Stimulated activated CD4-positive, alpha-beta T cell treated with anti-CD3 and anti-CD28 coated beads, Interleukin-4, amount 100 ng/mL, for 24 hours (primary cell): ENCODE measurements around the gene GORAB.

Experiments
- DNase-seq: peaks from one replicate; pipeline ENCODE4 v3.0.0-alpha.2; 2020

The GORAB gene

DNA sequence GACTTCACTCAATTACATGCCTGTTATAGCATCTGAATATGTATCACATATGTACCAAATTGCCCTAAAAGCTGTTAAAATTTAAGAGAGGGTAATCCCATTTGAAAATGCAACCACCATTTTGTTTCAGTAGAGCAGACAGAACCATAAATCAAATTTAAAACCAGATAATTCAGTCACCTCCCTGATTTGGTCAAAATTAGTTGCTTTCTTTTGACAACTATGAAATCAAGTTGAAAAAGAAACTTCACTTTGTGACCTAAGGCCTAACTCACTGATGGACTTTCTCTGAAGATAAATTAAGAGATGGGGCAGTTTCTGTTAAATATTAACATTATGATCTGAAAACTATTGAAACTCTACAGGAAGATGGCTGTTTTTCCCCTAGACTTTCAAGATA is 6.7 kb downstream of the GORAB start:
- DNase-seq: no peak

DNA sequence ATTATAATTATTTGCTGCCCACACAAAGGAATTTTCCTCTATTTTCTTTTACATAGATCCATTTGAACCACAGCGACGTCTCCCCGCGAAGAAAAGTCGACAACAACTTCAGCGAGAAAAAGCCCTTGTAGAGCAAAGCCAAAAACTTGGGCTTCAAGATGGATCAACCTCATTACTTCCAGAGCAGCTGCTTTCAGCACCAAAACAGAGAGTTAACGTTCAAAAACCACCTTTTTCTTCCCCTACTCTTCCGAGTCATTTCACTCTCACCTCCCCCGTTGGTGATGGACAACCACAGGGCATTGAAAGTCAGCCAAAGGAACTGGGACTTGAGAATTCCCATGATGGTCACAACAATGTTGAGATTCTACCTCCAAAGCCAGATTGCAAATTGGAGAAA is 7.2 kb downstream of the GORAB start:
- DNase-seq: no peak

GRCh38 chr1:170544624-170545023 is 12.7 kb downstream of the GORAB start:
- no peak for DNase-seq

GRCh38 chr1:170545476-170545875 is 13.5 kb downstream of the GORAB start:
- DNase-seq: no peak

DNA sequence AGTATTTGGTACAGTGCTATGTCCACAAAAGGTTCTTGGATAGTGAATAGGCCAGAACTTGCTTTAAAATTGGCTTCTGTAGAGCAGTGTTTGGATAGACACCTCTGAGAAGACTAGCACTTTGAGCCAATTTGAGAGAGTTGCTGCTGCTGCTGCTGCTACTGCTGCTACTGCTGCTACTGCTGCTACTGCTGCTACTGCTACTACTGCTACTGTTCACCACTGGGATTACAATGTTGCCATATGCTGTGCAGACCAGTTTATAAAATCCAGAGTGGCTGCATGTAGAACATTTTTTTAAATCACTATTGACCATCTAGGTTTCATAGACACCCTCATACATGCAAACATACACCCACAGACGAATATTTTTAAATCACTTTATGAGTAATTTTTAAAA is 15.3 kb downstream of the GORAB start:
- no peak for DNase-seq

DNA sequence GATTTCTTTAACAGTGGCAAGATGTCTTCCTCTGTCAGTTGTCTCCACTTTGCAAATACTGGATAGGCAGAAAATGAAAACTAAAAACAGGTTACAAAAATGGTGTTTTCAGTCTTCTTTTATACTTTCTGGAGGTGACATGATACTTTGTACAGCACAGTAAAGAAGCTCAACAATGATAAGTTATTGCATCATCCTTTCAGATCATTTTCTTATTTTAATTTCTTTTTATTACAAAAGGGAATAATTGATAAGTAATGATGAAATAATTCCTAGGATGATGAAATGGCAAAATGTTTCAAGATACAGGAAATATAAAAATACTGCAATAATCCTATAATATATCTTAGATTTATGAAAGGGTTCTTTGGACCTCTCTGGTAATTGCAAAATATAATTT is 16.5 kb downstream of the GORAB start:
- DNase-seq: no peak

DNA sequence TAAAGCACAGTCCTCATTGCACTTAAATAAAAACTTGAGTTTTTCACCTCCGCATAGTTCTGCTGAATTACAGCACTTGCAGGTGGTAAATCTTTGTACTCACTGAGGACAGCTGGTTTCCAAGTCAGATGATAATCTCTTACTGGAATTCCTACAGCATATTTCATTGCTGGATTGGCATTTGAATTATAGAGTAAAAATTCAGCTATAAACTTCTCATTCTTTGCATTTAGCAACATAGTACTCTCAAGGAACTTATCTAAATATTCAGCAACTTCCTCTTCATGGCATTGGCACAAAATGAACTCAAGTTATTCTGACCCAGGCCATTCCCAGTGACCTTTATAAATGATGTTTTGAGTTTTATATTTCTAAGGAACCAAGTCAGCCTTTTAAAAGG is 23.4 kb downstream of the GORAB start:
- DNase-seq: no peak

DNA sequence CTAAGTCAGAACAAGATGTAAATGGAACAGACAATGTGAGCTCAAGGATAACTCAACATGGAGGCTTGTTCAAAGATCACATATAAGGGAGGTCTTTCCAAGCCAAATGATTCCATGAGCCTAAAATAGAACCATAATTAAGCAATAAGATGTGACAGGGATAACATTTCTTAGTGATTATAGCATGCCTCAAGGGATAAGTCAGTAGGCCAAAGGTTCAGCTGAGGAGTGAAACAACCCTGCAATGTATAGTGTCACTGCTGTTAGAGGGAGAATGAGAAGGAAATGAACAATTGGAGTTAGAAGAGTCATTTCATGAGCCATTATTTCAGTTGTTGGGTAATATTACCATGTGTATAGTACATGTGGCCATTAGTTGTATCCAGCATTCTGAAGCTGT is 25.0 kb downstream of the GORAB start:
- DNase-seq: no peak

- DNase-seq: no peak
Observed at GRCh38 chr1:170558731-170559130, 26.8 kb downstream of the GORAB start.

DNA sequence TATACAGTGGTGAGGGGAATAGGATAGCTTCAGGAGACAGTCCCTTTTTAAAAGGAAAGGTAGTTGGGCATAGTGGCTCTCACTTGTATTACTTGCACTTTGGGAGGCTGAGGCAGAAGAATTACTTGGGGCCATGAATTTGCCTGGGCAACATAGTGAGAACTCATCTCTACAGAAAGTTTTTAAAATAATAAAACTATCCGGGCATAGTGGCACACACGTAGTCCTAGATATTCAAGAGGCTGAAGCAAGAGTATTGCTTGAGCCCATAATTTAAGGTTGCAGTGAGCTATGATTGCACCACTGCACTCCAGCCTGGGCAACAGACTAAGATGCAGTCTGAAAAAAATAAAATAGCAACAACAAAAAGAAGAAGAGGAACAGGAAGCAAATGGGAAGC is 27.2 kb downstream of the GORAB start:
- no peak for DNase-seq

DNA sequence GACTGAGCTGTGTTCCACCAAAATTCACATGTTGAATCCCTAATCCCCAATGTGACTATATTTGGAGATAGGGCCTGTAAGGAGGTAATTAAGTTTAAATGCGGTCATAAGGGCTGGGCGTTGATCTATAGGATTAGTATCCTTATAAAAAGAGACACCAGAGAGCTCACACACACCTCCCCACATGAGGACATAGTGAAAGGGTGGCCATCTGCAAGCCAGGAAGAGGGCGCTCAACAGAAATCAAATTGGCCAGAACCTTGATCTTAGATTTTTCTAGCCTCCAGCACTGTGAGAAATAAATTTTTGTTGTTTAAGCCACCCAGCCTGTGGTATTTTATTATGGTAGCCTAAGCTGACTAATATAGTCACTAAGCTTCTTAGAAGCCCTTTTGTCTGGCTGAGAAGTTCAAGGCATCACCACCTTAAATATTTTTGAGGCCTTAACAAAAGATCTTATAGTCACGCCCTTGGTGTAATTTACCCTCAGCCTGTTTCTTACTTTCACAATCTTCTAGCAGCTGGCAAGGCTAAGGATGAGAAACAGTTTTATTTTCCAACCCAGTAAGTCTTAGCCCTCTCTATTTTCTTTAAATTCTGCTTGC is 28.8 kb downstream of the GORAB start:
- no peak for DNase-seq

- DNase-seq: no peak
Observed at GRCh38 chr1:170562646-170563338, 30.8 kb downstream of the GORAB start.

DNA sequence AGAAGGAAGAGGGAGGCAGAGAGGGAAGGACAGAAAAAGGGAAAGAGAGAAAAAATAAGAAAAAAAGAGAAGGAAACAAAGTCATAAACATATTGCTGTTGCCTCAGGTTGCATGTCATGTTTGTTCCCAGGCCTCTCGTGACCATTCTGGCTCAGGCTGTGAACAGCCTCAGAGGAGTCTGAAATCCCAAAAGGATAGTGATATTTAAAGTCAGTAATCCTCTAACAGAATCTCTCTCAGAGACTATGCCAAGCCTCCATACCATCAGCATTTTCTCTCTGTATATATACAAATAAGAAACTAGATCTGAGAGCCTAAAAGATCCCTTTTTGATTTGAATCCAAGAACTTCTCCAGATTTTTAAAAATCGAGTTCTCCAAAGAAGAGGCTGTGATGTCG is 35.2 kb downstream of the GORAB start:
- no peak for DNase-seq

- DNase-seq: no peak
Observed at GRCh38 chr1:170568197-170568596, 36.2 kb downstream of the GORAB start.

DNA sequence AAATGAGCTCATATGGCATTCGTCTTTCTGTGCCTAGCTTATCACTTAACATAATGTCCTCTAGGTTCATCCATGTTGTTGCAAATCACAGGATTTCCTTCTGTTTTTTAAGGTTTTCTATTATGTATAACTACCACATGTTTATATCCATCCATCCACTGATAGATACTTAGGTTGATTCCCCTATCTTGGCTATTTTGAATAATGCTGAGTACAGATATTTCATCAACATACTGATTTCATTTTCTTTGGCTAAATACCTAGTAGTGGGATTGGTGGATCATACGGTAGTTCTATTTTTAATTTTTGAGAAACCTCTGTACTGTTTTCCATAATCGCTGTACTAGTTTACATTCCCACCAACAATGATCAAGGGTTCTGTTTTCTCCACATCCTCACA is 45.0 kb downstream of the GORAB start:
- no peak for DNase-seq

- no peak for DNase-seq
Observed at GRCh38 chr1:170578359-170578758, 46.4 kb downstream of the GORAB start.

GRCh38 chr1:170580636-170581440 is 48.9 kb downstream of the GORAB start:
- no peak for DNase-seq

DNA sequence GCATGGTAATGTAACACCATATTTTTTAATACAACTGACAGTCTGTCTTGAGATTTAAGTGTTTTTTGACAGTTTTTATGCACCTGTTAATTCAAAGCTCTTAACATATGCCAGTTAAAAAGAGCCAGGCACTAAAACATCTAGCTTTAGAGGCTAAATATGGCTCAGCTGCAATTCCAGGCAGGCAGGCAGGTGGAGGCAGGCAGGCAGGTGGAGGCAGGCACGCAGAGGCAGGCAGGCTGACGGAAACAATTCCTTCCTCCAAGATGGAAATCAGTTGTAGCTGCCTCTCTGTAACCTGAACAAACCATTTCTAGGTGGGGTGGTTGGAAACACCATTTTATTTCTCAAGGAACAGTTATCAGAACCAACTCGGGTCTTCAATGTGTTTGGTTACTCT is 51.2 kb downstream of the GORAB start:
- DNase-seq: no peak

DNA sequence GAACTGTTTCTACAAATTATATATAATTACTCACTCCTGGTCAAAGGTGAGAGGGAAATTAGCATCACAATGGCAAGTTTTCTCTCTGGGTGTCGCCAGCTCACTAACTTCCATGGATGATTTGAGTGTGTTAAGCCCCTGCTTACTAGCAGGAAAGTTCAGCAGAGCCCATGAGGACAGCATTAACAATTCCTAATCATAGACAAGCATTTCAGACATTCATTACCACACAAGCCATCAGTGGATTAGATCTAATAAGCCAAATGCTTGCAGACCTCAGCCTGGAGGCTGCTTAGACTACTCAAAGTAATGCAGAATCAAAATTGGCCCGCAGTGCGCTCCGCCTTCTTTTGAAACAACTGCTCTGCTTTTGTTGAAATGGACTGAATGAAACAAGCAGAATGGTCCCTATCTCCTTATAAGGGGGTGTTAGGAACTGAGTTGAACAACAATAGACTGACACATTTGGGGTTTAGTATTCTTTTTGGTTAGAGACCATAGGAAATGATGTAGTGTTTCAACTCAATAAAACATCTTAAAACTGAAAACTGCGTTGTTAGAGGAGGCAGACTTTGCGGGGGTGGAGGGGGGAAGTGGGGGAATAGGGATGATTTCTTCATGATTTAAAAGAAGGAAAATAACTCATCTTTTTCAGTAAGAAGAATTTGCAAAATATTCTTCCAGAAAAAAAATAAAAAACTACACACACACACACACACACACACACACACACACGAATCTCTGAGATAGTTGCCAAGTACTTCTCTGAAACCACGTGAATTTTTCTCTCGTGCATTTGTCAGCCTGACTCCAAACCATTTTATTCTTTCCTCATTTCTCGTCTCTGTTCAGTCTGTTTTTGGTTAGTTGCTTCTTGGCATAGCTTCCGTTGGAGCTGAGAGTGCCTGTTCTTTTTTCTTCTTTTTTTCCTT is 54.6 kb downstream of the GORAB start:
- DNase-seq: no peak

GRCh38 chr1:170587253-170587593 is 55.3 kb downstream of the GORAB start:
- no peak for DNase-seq

GRCh38 chr1:170590921-170591705 is 59.1 kb downstream of the GORAB start:
- no peak for DNase-seq

DNA sequence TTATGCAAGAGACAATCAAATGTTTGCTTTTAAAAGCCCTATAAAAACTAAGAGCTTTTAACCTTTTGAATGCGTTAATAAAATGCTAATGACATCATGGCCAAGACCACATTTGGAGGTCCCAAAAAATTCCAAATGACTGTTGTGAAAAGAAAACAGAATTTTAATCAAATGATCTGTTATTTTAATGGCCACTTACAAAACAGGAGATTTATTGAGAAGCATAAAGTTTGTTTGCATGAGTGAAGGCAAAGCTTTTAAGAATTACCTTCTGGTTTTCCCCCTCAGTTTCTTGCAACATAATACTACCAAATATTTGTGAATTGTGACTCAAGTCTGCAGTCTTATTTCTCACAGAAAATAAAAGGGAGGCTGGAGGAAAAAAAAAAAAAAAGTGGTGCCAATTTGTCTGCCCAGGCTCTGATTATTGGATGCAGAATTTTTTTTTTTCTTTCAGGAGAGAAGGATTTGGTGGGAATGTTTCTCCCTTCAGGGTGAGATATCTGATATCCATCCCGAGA is 60.7 kb downstream of the GORAB start:
- DNase-seq: no peak
